Measurements from ENCODE around the gene CXCR1. TPM values are rescaled to one million over a fixed set of nuclear protein-coding genes. Genes with fewer than 3 reads are reported as not detected.

The CXCR1 gene
- total RNA-seq, 1 donor from 2014 or later, result not detected

Other genes starting within 250 kb of the CXCR1 start
- 581 TPM for gene TNS1, start 164.0 kb downstream of the CXCR1 start, total RNA-seq
- gene RUFY4, start 97.7 kb downstream of the CXCR1 start, total RNA-seq, result 5.6 TPM
- 7.7 TPM for gene CXCR2, start 40.9 kb downstream of the CXCR1 start, total RNA-seq
- 520 TPM for gene ARPC2, start 50.2 kb upstream of the CXCR1 start, total RNA-seq
- 1.5 TPM for gene GPBAR1, start 94.1 kb upstream of the CXCR1 start, total RNA-seq
- gene AAMP, start 103.2 kb upstream of the CXCR1 start, total RNA-seq, result 82.0 TPM
- 66.2 TPM for gene PNKD, start 103.6 kb upstream of the CXCR1 start, total RNA-seq
- gene TMBIM1, start 125.5 kb upstream of the CXCR1 start, total RNA-seq, result 256 TPM
- gene CATIP, start 189.9 kb upstream of the CXCR1 start, total RNA-seq, result not detected
- gene SLC11A1, start 215.3 kb upstream of the CXCR1 start, total RNA-seq, result 16.5 TPM
- gene CTDSP1, start 232.9 kb upstream of the CXCR1 start, total RNA-seq, result 153 TPM

All from ureter (tissue), 1 donor.